COLO668 (cell line): ENCODE data around the gene DNAH11.

Experiments
- DNase-seq: peaks from one replicate; lab custom pipeline; 2025; ENCODE audit not compliant: unreplicated experiment; lab: John Stamatoyannopoulos, UW

Gene DNAH11

DNA sequence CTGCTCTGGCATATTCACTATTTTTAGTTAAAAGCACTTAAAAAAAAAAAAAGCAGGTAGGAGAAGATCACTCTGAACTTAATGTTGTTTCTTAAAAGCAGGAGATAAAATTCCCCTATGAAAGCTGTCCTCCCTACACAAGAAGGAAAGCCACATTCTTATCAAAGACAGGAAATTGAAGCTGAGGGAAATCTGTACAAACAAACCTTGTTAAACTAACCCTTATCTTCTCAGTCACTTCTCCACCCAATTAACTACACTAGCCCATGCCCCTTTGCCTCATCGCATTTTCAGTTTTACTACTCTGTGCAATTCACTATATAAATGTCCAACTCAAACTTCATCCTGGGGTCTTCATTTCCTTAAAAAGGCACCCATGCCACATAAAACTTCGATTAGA, 405.5 kb downstream of the DNAH11 start:
- no peak for DNase-seq

DNA sequence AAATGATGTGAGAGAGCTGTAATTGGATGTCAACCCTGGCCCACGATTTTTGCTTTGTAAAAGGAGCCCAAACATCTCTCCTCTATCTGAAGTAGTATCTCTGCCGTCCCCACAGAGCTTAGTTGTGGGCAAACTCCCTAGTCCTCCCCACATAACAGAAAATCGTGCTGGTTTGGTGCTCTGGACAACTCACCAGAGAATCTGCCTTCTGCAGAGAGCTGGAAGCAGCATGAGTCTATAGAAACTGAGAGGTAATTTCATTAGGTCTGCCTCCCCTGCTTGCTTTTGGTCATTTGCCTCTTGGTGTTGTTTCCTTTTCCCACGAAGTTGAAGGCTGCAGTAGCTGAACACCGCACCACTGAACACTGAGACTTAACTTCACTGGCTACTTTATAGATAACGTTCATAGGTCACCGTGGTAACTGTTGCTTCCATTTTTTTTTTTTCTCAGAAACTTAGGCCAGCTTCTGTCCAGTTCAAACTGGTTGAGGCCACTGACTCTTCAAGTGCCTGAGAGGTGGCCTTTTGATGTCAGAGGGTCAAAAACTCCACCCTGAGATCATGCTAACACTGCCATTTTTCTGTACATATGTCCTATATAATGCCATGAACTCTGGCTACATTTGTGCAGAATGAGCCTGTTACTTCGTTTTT, 406.2 kb downstream of the DNAH11 start:
- no peak for DNase-seq
